Hematopoietic multipotent progenitor cell treated with erythropoietin and hydrocortisone succinate and interleukin-3 and kit ligand, for 15 days (in vitro differentiated cells): ENCODE data around the gene PNMA5.
"Not testable (repeated sequence)": the region's sequence is repeated elsewhere in the genome, so short reads cannot be mapped to it uniquely, and the experiment has no call there.

Source experiments
- DNase-seq: peaks from one replicate; pipeline ENCODE4 v3.0.0-alpha.2; 2015; ENCODE audit warnings: low spot score

The PNMA5 gene

GRCh38 chrX:152993933-152994332 lies at the start of gene PNMA5:
Gene PNMA5, minus strand, starts transcription at chrX:152994116. Its CDS starts 2,518 bp downstream, at chrX:152991598.
- no peak for DNase-seq

GRCh38 chrX:153032397-153033118 lies 38.6 kb upstream of the PNMA5 start:
- peak; percentile 47 for DNase-seq

GRCh38 chrX:153030801-153031200 lies 36.9 kb upstream of the PNMA5 start:
- DNase-seq: no peak

GRCh38 chrX:153029875-153030274 lies 36.0 kb upstream of the PNMA5 start:
- DNase-seq: no peak

- no peak for DNase-seq
Measured at GRCh38 chrX:153029162-153029561, 35.2 kb upstream of the PNMA5 start.

- DNase-seq: not testable (repeated sequence)
Measured at GRCh38 chrX:153028487-153028886, 34.6 kb upstream of the PNMA5 start.

GRCh38 chrX:153026501-153026900 lies 32.6 kb upstream of the PNMA5 start:
- DNase-seq: not testable (repeated sequence)

GRCh38 chrX:153019166-153019565 lies 25.2 kb upstream of the PNMA5 start:
- no peak for DNase-seq

- not testable (repeated sequence) for DNase-seq
Measured at GRCh38 chrX:153017174-153017573, 23.3 kb upstream of the PNMA5 start.

GRCh38 chrX:153004780-153005179 lies 10.9 kb upstream of the PNMA5 start:
- no peak for DNase-seq

- no peak for DNase-seq
Measured at GRCh38 chrX:153003981-153004380, 10.1 kb upstream of the PNMA5 start.

GRCh38 chrX:153002182-153002581 lies 8.3 kb upstream of the PNMA5 start:
- not testable (repeated sequence) for DNase-seq

GRCh38 chrX:152997337-152997736 lies 3.4 kb upstream of the PNMA5 start:
- DNase-seq: no peak

GRCh38 chrX:152992115-152992514 lies 1.8 kb downstream of the PNMA5 start:
- no peak for DNase-seq

GRCh38 chrX:152991123-152991522 lies 2.8 kb downstream of the PNMA5 start:
- DNase-seq: no peak

GRCh38 chrX:152989292-152989658 lies 4.6 kb downstream of the PNMA5 start:
- no peak for DNase-seq

GRCh38 chrX:152988536-152989291 lies 5.2 kb downstream of the PNMA5 start:
- no peak for DNase-seq

- DNase-seq: no peak
Measured at GRCh38 chrX:152987801-152988200, 6.1 kb downstream of the PNMA5 start.

GRCh38 chrX:152987156-152987555 lies 6.8 kb downstream of the PNMA5 start:
- not testable (repeated sequence) for DNase-seq

- not testable (repeated sequence) for DNase-seq
Measured at GRCh38 chrX:152985383-152985782, 8.5 kb downstream of the PNMA5 start.

GRCh38 chrX:152968193-152968592 lies 25.7 kb downstream of the PNMA5 start:
- DNase-seq: no peak

- DNase-seq: no peak
Measured at GRCh38 chrX:152960115-152960514, 33.8 kb downstream of the PNMA5 start.

- DNase-seq: no peak
Measured at GRCh38 chrX:152959626-152960025, 34.3 kb downstream of the PNMA5 start.
